ENCODE data around the gene KLHL11. TPM values are rescaled to one million over a fixed set of nuclear protein-coding genes. Genes with fewer than 3 reads are reported as not detected.

Gene KLHL11
- total and polyA plus RNA-seq, 8 donors, result 8.7 to 13.3 (median 9.9) TPM

GRCh38 chr17:41906465-41907184 is 41.4 kb upstream of the KLHL11 start:
- DNase-seq (no peak), ATAC-seq (no peak)
- no peak for TF ChIP-seq CTCF (IDR thresholded peaks at IDR 0.05)
- Histone ChIP-seq H3K27me3 (no peaks in the 10 kb centered on the region), H3K36me3 (peaks cover 5 to 100% of the 10 kb centered on the region in 2 donors), H3K27ac (no peak overlapping the region), H3K9me3 (no peaks in the 10 kb centered on the region), H3K4me1 (no peaks in the 10 kb centered on the region), H3K4me3 (no peak overlapping the region)
- intact Hi-C loops (cut with DNase I), result no loop called here

- no peak for DNase-seq
- intact Hi-C loops (cut with DNase I), result no loop called here
- no peaks in the 10 kb centered on the region for H3K27me3 ChIP-seq
- no peak overlapping the region for H3K4me3 ChIP-seq
- no peak for TF ChIP-seq CTCF (IDR thresholded peaks at IDR 0.05)
- peaks cover 5 to 100% of the 10 kb centered on the region in 2 donors for H3K36me3 ChIP-seq
- no peak overlapping the region for H3K27ac ChIP-seq
- no peak for ATAC-seq
- H3K9me3 ChIP-seq, result no peaks in the 10 kb centered on the region
- H3K4me1 ChIP-seq, result no peaks in the 10 kb centered on the region
Measured at GRCh38 chr17:41905172-41905571, 39.9 kb upstream of the KLHL11 start.

GRCh38 chr17:41904242-41904841 is 39.1 kb upstream of the KLHL11 start:
- no peak overlapping the region for H3K4me3 ChIP-seq
- H3K36me3 ChIP-seq, result peaks cover 5 to 100% of the 10 kb centered on the region in 2 donors
- H3K4me1 ChIP-seq, result no peaks in the 10 kb centered on the region
- intact Hi-C loops (cut with DNase I), result no loop called here
- ATAC-seq (no peak), DNase-seq (no peak)
- TF ChIP-seq CTCF (IDR thresholded peaks at IDR 0.05), result no peak
- no peak overlapping the region for H3K27ac ChIP-seq
- H3K9me3 ChIP-seq, result no peaks in the 10 kb centered on the region
- H3K27me3 ChIP-seq, result no peaks in the 10 kb centered on the region

- DNase-seq, result no peak
Measured at GRCh38 chr17:41901646-41902045, 36.4 kb upstream of the KLHL11 start.

More at GRCh38 chr17:41901646-41902045, 36.4 kb upstream of the KLHL11 start:
- no peak for TF ChIP-seq CTCF (IDR thresholded peaks at IDR 0.05)
- H3K4me1 ChIP-seq, result no peaks in the 10 kb centered on the region
- H3K36me3 ChIP-seq, result peaks cover 5 to 100% of the 10 kb centered on the region in 2 donors
- H3K4me3 ChIP-seq, result no peak overlapping the region
- H3K9me3 ChIP-seq, result no peaks in the 10 kb centered on the region
- intact Hi-C loops (cut with DNase I), result no loop called here
- no peaks in the 10 kb centered on the region for H3K27me3 ChIP-seq
- no peak overlapping the region for H3K27ac ChIP-seq
- ATAC-seq, result no peak
